ENCODE data around the gene PABPN1L. TPM values are rescaled to one million over a fixed set of nuclear protein-coding genes. Genes with fewer than 3 reads are reported as not detected.

Gene PABPN1L
- total RNA-seq, 1 experiment from 2014 or later: not detected

DNA sequence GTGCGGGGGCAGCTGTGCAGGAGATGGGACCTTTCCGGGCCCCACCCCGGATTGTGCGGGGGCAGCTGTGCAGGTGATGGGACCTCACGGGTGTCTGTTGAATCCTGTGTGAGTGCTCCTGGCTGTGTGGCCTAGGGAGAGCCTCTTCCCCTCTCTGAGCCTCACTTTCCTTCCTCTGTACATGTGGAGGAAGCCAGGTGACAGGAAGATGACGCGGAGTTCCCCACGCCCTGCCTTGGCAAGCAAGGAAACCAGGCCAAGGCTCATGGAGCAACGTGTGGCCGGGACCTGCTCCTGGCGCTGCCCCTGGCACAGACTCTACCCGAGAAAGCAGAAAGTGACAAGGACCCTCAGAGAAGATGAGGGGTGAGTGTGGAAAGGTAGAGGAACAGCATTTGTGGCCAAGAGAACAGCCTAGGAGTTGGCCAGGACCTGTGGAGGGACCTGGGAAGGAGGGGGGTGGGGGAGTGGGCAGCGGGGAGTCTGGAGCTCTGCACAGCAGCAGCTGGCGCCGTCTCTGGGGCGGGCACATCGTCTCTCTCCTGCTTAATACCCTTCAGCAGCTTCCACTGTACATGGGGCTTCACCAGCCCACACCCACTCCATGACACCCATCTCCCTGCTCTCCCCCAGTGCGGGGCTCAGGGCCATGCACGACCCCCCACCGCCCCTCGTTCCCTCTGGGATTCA lies 38.4 kb upstream of the PABPN1L start:
- CTCF ChIA-PET: no interaction called here
- intact Hi-C loops (cut with micrococcal nuclease; ENCODE audit: unreplicated experiment): no loop called here
- POLR2A ChIA-PET: no interaction called here

DNA sequence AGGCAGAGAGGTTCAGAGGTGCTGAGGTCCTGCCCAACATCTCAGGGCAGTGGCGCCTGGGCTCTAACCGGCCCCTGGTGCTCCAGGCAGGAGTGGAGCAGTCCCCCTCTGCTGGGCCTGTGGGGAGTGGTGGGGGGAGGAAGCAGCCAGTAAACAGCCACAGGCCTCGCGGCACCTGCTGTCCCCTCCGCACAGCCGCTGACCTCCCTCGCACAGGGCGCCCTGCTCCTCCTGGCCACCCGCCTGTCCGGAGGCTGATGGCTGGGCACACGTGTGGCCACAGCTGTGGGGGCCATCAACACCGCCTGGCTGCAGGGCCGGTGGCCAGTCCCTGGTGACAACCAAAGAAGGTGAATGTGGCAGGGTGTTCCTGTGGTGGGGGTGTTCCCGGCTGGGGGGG lies 36.8 kb upstream of the PABPN1L start:
- ChIA-PET CTCF (no interaction called here), POLR2A (no interaction called here)
- no peak for DNase-seq
- no peak overlapping the region for H3K4me3 Mint-ChIP-seq (ENCODE audit: unreplicated experiment)
- Histone ChIP-seq H3K9me3 (no peaks in the 10 kb centered on the region), H3K36me3 (ENCODE audit: control insufficient read depth, insufficient read depth, low read length) (no peaks in the 10 kb centered on the region), H3K4me1 (no peaks in the 10 kb centered on the region), H3K27me3 (replicated peaks; ENCODE audit: control insufficient read depth, insufficient read depth, low read length) (no peaks in the 10 kb centered on the region), H3K4me3 (ENCODE audit: low read depth, low read length) (no peak overlapping the region)
- no peaks in the 10 kb centered on the region for H3K9me3 Mint-ChIP-seq (ENCODE audit: unreplicated experiment)
- H3K27me3 Mint-ChIP-seq (ENCODE audit: insufficient read depth, unreplicated experiment): peaks cover 4% of the 10 kb centered on the region
- H3K4me1 Mint-ChIP-seq (ENCODE audit: low read depth, unreplicated experiment): no peaks in the 10 kb centered on the region
- TF ChIP-seq, protein P1, sequence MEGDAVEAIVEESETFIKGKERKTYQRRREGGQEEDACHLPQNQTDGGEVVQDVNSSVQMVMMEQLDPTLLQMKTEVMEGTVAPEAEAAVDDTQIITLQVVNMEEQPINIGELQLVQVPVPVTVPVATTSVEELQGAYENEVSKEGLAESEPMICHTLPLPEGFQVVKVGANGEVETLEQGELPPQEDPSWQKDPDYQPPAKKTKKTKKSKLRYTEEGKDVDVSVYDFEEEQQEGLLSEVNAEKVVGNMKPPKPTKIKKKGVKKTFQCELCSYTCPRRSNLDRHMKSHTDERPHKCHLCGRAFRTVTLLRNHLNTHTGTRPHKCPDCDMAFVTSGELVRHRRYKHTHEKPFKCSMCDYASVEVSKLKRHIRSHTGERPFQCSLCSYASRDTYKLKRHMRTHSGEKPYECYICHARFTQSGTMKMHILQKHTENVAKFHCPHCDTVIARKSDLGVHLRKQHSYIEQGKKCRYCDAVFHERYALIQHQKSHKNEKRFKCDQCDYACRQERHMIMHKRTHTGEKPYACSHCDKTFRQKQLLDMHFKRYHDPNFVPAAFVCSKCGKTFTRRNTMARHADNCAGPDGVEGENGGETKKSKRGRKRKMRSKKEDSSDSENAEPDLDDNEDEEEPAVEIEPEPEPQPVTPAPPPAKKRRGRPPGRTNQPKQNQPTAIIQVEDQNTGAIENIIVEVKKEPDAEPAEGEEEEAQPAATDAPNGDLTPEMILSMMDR (IDR thresholded peaks at IDR 0.05; ENCODE audit: insufficient read depth in 1 of 2, low read depth in 1 of 2, low read length in 1 of 2, severe bottlenecking in 1 of 2, unreplicated experiment in 1 of 2): no peak
- H3K27ac Mint-ChIP-seq (ENCODE audit: unreplicated experiment): no peak overlapping the region
- no peaks in the 10 kb centered on the region for H3K36me3 Mint-ChIP-seq (ENCODE audit: insufficient read depth, unreplicated experiment)
- intact Hi-C loops (cut with micrococcal nuclease; ENCODE audit: unreplicated experiment): no loop called here
- no TSS peak for BruUV-seq (replicated peaks)

More for the DNA sequence above, 38.4 kb upstream of the PABPN1L start:
- TF ChIP-seq, protein P1 (IDR thresholded peaks at IDR 0.05; ENCODE audit: insufficient read depth in 1 of 2, low read depth in 1 of 2, low read length in 1 of 2, severe bottlenecking in 1 of 2, unreplicated experiment in 1 of 2): no peak
- no peaks in the 10 kb centered on the region for H3K4me1 ChIP-seq
- Mint-ChIP-seq H3K4me3 (ENCODE audit: unreplicated experiment) (no peak overlapping the region), H3K27ac (ENCODE audit: unreplicated experiment) (no peak overlapping the region), H3K9me3 (ENCODE audit: unreplicated experiment) (no peaks in the 10 kb centered on the region), H3K27me3 (ENCODE audit: insufficient read depth, unreplicated experiment) (no peaks in the 10 kb centered on the region), H3K36me3 (ENCODE audit: insufficient read depth, unreplicated experiment) (no peaks in the 10 kb centered on the region), H3K4me1 (ENCODE audit: low read depth, unreplicated experiment) (no peaks in the 10 kb centered on the region)
- DNase-seq: no peak
- no peaks in the 10 kb centered on the region for H3K36me3 ChIP-seq (ENCODE audit: control insufficient read depth, insufficient read depth, low read length)
- H3K4me3 ChIP-seq (ENCODE audit: low read depth, low read length): no peak overlapping the region
- BruUV-seq (replicated peaks): no TSS peak
- H3K9me3 ChIP-seq: no peaks in the 10 kb centered on the region
- H3K27me3 ChIP-seq (replicated peaks; ENCODE audit: control insufficient read depth, insufficient read depth, low read length): no peaks in the 10 kb centered on the region

DNA sequence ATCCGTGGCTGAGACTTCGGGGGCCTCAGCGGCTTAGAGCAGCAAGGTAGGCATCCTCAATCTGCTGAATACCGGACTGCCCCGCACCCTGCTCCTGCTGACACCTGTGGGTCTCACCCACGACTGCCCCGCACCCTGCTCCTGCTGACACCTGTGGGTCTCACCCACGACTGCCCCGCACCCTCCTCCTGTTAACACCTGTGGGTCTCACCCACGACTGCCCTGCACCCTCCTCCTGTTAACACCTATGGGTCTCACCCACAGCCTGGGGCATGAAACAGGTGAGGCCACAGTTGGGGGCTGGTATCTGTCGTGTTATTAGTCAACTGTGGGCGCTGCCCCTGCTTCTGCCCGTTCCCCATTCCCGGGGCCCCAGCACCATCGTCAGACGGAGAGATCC lies 36.3 kb upstream of the PABPN1L start:
- TF ChIP-seq, protein P1 (IDR thresholded peaks at IDR 0.05; ENCODE audit: insufficient read depth in 1 of 2, low read depth in 1 of 2, low read length in 1 of 2, severe bottlenecking in 1 of 2, unreplicated experiment in 1 of 2): no peak
- no peaks in the 10 kb centered on the region for H3K4me1 Mint-ChIP-seq (ENCODE audit: low read depth, unreplicated experiment)
- POLR2A ChIA-PET: no interaction called here
- H3K36me3 Mint-ChIP-seq (ENCODE audit: insufficient read depth, unreplicated experiment): no peaks in the 10 kb centered on the region
- H3K27me3 Mint-ChIP-seq (ENCODE audit: insufficient read depth, unreplicated experiment): peaks cover 4% of the 10 kb centered on the region
- no peaks in the 10 kb centered on the region for H3K27me3 ChIP-seq (replicated peaks; ENCODE audit: control insufficient read depth, insufficient read depth, low read length)
- intact Hi-C loops (cut with micrococcal nuclease; ENCODE audit: unreplicated experiment): no loop called here
- CTCF ChIA-PET: no interaction called here
- no peak overlapping the region for H3K4me3 ChIP-seq (ENCODE audit: low read depth, low read length)
- BruUV-seq (replicated peaks): no TSS peak
- no peak for DNase-seq
- H3K9me3 ChIP-seq: no peaks in the 10 kb centered on the region
- no peaks in the 10 kb centered on the region for H3K9me3 Mint-ChIP-seq (ENCODE audit: unreplicated experiment)
- no peaks in the 10 kb centered on the region for H3K4me1 ChIP-seq
- no peak overlapping the region for H3K27ac Mint-ChIP-seq (ENCODE audit: unreplicated experiment)
- H3K36me3 ChIP-seq (ENCODE audit: control insufficient read depth, insufficient read depth, low read length): no peaks in the 10 kb centered on the region
- no peak overlapping the region for H3K4me3 Mint-ChIP-seq (ENCODE audit: unreplicated experiment)
